HL-60 (cell line): Measurements from ENCODE around the gene PTBP1.

Experiments
- CTCF ChIP-seq: IDR thresholded peaks from one replicate; pipeline ENCODE4 v1.5.1; 2011; ENCODE audit warnings: low read length, control low read depth, inconsistent platforms; ENCODE audit not compliant: insufficient read depth
- GABPA ChIP-seq: IDR thresholded peaks from 2 replicates; pipeline ENCODE4 v1.6.1; 2012; ENCODE audit warnings: low read depth
- REST ChIP-seq: IDR thresholded peaks from 2 replicates; pipeline ENCODE4 v1.6.1; 2012; ENCODE audit warnings: low read depth; ENCODE audit not compliant: insufficient replicate concordance

- TF ChIP-seq REST (no peak), CTCF (no peak), GABPA (no peak)
Measured at GRCh38 chr19:804419-805165, 7.3 kb downstream of the PTBP1 start.
